ENCODE measurements around the gene TSTD1.
"Not testable (repeated sequence)": the region's sequence is repeated elsewhere in the genome, so short reads cannot be mapped to it uniquely, and the experiment has no call there.

Gene TSTD1

DNA sequence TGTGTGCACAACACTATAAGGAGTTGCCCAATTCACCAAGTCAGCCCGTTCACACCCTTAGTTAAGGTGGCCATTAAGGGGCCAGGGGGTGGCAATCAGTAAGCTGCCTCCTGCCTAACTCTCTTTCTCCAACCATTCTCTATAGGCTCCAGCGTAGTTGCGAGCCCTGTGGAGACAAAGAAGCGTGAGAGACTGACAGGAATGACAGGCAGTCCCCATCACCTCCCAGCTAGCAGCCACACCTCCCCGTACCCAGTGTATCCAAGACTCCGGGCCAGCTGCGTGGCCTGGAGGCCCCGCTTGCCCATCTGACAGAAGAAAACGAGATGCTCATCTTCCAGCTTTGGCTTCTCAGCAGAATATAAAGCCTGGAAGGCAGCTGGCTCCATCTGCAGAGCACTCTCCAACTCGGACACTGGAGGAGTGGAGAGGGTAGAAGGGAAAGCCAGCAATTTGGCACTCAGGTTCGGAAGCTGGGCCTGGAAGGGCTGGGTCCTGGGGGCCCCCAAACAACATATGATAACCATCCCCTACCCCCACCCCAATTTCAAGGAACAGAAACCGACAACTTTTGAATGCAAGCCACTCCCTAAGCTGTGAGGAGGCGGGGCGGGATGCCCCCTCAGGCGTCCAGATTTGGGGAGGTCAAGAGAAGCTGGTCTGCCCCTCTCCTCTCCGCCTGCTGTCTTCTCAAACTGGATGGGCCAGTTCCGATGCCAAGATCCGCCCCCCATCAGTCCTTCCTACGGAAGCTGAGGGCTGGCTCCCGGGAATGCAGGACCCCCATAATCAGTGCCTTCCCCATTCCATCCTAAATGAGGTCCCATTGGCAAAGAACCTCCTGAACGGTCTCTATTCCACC lies 872 bp downstream of the TSTD1 start:
- Histone ChIP-seq H3K4me3 (replicated peaks; ENCODE audit: low read depth, low read length) (peak overlapping the region; percentile 84), H3K27me3 (replicated peaks; ENCODE audit: control insufficient read depth, insufficient read depth, low read length) (no peaks in the 10 kb centered on the region), H3K36me3 (ENCODE audit: control insufficient read depth, insufficient read depth, low read length) (peaks cover 23% of the 10 kb centered on the region)
- TF ChIP-seq, protein P1, sequence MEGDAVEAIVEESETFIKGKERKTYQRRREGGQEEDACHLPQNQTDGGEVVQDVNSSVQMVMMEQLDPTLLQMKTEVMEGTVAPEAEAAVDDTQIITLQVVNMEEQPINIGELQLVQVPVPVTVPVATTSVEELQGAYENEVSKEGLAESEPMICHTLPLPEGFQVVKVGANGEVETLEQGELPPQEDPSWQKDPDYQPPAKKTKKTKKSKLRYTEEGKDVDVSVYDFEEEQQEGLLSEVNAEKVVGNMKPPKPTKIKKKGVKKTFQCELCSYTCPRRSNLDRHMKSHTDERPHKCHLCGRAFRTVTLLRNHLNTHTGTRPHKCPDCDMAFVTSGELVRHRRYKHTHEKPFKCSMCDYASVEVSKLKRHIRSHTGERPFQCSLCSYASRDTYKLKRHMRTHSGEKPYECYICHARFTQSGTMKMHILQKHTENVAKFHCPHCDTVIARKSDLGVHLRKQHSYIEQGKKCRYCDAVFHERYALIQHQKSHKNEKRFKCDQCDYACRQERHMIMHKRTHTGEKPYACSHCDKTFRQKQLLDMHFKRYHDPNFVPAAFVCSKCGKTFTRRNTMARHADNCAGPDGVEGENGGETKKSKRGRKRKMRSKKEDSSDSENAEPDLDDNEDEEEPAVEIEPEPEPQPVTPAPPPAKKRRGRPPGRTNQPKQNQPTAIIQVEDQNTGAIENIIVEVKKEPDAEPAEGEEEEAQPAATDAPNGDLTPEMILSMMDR (IDR thresholded peaks at IDR 0.05; ENCODE audit: insufficient read depth, low read length, poor library complexity, severe bottlenecking): no peak
- DNase-seq (ENCODE audit: extremely low read depth, insufficient read length): no peak

- no peak overlapping the region for H3K4me3 ChIP-seq (replicated peaks; ENCODE audit: low read depth, low read length)
- TF ChIP-seq, protein P1 (IDR thresholded peaks at IDR 0.05; ENCODE audit: insufficient read depth, low read length, poor library complexity, severe bottlenecking): no peak
- DNase-seq (ENCODE audit: extremely low read depth, insufficient read length): no peak
- no peaks in the 10 kb centered on the region for H3K27me3 ChIP-seq (replicated peaks; ENCODE audit: control insufficient read depth, insufficient read depth, low read length)
- no peaks in the 10 kb centered on the region; the same call in 1 of the 2 replicates for H3K36me3 ChIP-seq (ENCODE audit: control insufficient read depth, insufficient read depth, low read length)
Observed at GRCh38 chr1:161033751-161034150, 5.0 kb downstream of the TSTD1 start.

- no peaks in the 10 kb centered on the region for H3K36me3 ChIP-seq (ENCODE audit: control insufficient read depth, insufficient read depth, low read length)
- TF ChIP-seq, protein P1 (IDR thresholded peaks at IDR 0.05; ENCODE audit: insufficient read depth, low read length, poor library complexity, severe bottlenecking): no peak
- no peak for DNase-seq (ENCODE audit: extremely low read depth, insufficient read length)
- H3K4me3 ChIP-seq (replicated peaks; ENCODE audit: low read depth, low read length): no peak overlapping the region
- H3K27me3 ChIP-seq (replicated peaks; ENCODE audit: control insufficient read depth, insufficient read depth, low read length): no peaks in the 10 kb centered on the region
Observed at GRCh38 chr1:161032409-161032808, 6.4 kb downstream of the TSTD1 start.

GRCh38 chr1:161031874-161032273 lies 6.9 kb downstream of the TSTD1 start:
- H3K36me3 ChIP-seq (ENCODE audit: control insufficient read depth, insufficient read depth, low read length): no peaks in the 10 kb centered on the region
- no peak overlapping the region for H3K4me3 ChIP-seq (replicated peaks; ENCODE audit: low read depth, low read length)
- no peaks in the 10 kb centered on the region for H3K27me3 ChIP-seq (replicated peaks; ENCODE audit: control insufficient read depth, insufficient read depth, low read length)
- no peak for DNase-seq (ENCODE audit: extremely low read depth, insufficient read length)
- TF ChIP-seq, protein P1 (IDR thresholded peaks at IDR 0.05; ENCODE audit: insufficient read depth, low read length, poor library complexity, severe bottlenecking): no peak

DNA sequence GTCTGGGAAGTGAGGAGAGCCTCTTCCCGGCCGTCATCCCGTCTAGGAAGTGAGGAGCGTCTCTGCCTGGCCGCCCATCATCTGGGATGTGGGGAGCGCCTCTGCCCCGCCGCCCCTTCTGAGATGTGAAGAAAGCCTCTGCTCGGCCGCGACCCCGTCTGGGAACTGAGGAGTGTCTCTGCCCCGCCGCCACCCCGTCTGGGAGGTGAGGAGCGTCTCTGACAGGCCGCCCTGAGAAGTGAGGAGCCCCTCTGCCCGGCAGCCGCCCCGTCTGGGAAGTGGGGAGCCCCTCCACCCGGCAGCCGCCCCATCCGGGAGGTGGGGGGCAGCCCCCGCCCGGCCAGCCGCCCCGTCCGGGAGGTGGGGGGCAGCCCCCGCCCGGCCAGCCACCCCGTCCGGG lies 9.3 kb downstream of the TSTD1 start:
- H3K27me3 ChIP-seq (replicated peaks; ENCODE audit: control insufficient read depth, insufficient read depth, low read length); H3K4me3 ChIP-seq (replicated peaks; ENCODE audit: low read depth, low read length); DNase-seq (ENCODE audit: extremely low read depth, insufficient read length); H3K36me3 ChIP-seq (ENCODE audit: control insufficient read depth, insufficient read depth, low read length): not testable (repeated sequence)

- H3K4me3 ChIP-seq (replicated peaks; ENCODE audit: low read depth, low read length); DNase-seq (ENCODE audit: extremely low read depth, insufficient read length); H3K27me3 ChIP-seq (replicated peaks; ENCODE audit: control insufficient read depth, insufficient read depth, low read length); H3K36me3 ChIP-seq (ENCODE audit: control insufficient read depth, insufficient read depth, low read length): not testable (repeated sequence)
Observed at GRCh38 chr1:161026954-161027353, 11.8 kb downstream of the TSTD1 start.

DNA sequence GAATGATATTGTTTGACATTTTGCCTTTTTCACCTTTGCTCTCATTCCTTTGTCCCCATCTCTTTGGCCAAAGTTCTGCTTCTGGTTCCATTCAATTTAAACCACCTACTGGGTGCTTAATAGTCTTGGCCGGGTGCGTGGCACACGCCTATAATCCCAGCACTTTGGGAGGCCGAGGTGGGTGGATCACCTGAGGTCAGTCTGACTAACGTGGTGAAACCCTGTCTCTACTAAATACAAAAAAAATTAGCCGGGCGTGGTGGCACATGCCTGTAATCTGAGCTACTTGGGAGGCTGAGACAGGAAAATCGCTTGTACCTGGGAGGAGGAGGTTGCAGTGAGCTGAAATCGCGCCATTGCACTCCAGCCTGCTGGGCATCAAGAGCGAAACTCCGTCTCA lies 16.3 kb downstream of the TSTD1 start:
- H3K36me3 ChIP-seq (ENCODE audit: control insufficient read depth, insufficient read depth, low read length); DNase-seq (ENCODE audit: extremely low read depth, insufficient read length); H3K27me3 ChIP-seq (replicated peaks; ENCODE audit: control insufficient read depth, insufficient read depth, low read length); H3K4me3 ChIP-seq (replicated peaks; ENCODE audit: low read depth, low read length): not testable (repeated sequence)
